Loucy (cell line): ENCODE measurements around the gene RAD51B.

Experiments
- H2AFZ ChIP-seq: fragments of 200-600 bp; sonication (generic); 2 replicates; pipeline ENCODE4 v1.6.0; 2016; ENCODE audit warnings: antibody characterized with exemption, mild to moderate bottlenecking, low read length, moderate library complexity
- H3F3A ChIP-seq: fragments of 200-600 bp; 2 replicates; pipeline ENCODE4 v1.6.0; 2016; ENCODE audit warnings: antibody characterized with exemption, low read depth, mild to moderate bottlenecking
- H3K27me3 ChIP-seq: fragments of 200-600 bp; sonication (generic); 2 replicates; pipeline ENCODE4 v1.6.1; 2014; ENCODE audit warnings: low read length, mild to moderate bottlenecking; ENCODE audit not compliant: insufficient read depth, poor library complexity, severe bottlenecking
- H3K36me3 ChIP-seq: fragments of 200-600 bp; sonication (generic); 2 replicates; pipeline ENCODE4 v1.6.1; 2016; ENCODE audit warnings: low read length; ENCODE audit not compliant: insufficient read depth
- H3K4me1 ChIP-seq: fragments of 200-600 bp; sonication (generic); 2 replicates; pipeline ENCODE4 v1.5.1; 2014; ENCODE audit warnings: low read length, mild to moderate bottlenecking; ENCODE audit not compliant: insufficient read depth, poor library complexity, severe bottlenecking
- H3K4me2 ChIP-seq: fragments of 200-600 bp; sonication (generic); 2 replicates; pipeline ENCODE4 v1.6.0; 2014; ENCODE audit warnings: antibody characterized with exemption, low read length, low read depth, mild to moderate bottlenecking; ENCODE audit not compliant: poor library complexity, severe bottlenecking
- H3K4me3 ChIP-seq: fragments of 200-600 bp; sonication (generic); 2 replicates; pipeline ENCODE4 v1.5.1; 2014; ENCODE audit warnings: low read length, mild to moderate bottlenecking, mixed read lengths; ENCODE audit not compliant: poor library complexity, severe bottlenecking
- H3K79me2 ChIP-seq: fragments of 200-600 bp; sonication (generic); 2 replicates; pipeline ENCODE4 v1.6.1; 2014; ENCODE audit warnings: low read length; ENCODE audit not compliant: insufficient read depth
- H3K9ac ChIP-seq: fragments of 200-600 bp; sonication (generic); 2 replicates; pipeline ENCODE4 v1.6.0; 2014; ENCODE audit warnings: mild to moderate bottlenecking, low read depth, low read length, moderate library complexity; ENCODE audit not compliant: poor library complexity, severe bottlenecking
- H3K9me2 ChIP-seq: fragments of 200-600 bp; sonication (generic); replicated peaks from 2 replicates; pipeline ENCODE4 v1.6.1; 2016; ENCODE audit warnings: low read depth, low read length, mixed read lengths
- H3K9me3 ChIP-seq: fragments of 200-600 bp; sonication (generic); 2 replicates; pipeline ENCODE4 v1.6.1; 2014; ENCODE audit warnings: mild to moderate bottlenecking, antibody characterized with exemption, low read length, low read depth; ENCODE audit not compliant: insufficient read depth
- H4K20me1 ChIP-seq: fragments of 200-600 bp; sonication (generic); 2 replicates; pipeline ENCODE4 v1.6.0; 2014; ENCODE audit warnings: antibody characterized with exemption, low read length, mild to moderate bottlenecking; ENCODE audit not compliant: insufficient read depth, poor library complexity, severe bottlenecking
- EZH2phosphoT487 ChIP-seq: fragments of 200-600 bp; IDR thresholded peaks from 2 replicates; pipeline ENCODE4 v1.6.1; 2018; ENCODE audit warnings: antibody characterized with exemption, mild to moderate bottlenecking, moderate library complexity, borderline replicate concordance
- TF ChIP-seq, protein P1 (sequence below): fragments of 200-600 bp; sonication (generic); conservative IDR thresholded peaks from 2 replicates; pipeline ENCODE4 v1.5.1; 2014; ENCODE audit warnings: mild to moderate bottlenecking, antibody characterized with exemption, low read length

Gene RAD51B

DNA sequence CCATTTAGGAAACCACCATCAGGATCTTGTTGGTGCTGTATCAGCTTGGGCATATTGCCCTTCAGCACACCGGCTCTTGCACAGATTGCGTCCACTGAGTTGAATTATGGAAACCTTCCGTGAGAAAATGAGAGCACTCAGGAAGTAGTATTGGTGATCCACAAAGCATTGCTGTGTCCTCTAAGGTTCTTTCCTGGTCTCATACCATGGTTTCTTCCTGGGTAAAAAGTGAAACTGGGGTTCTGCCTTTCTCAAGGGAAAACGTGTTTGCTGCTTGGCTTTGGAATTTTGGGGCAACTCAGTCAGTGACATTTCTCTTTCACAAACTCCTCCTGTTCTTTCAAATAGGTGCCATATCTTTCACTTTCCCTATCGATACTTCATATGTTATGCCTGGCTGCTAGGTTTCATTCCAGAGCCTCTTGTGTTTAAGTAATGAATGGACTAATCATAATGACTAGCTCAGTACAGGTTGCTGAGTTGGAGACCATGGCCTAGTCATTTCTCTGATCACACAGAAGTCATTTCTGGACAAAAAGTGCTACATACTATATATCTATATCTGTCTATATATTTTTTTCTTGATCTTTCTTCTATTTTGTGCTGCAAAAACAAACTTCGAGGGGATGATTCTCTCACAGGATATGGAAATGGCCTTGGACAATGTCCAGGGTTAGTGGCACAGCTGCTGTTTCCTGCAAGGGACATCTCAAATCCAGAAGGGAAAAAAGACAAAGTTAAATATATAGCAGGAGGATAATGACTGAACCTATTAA is 549.9 kb downstream of the RAD51B start:
- H2AFZ ChIP-seq = no peak overlapping the region; the same call in 1 of the 2 replicates
- H4K20me1 ChIP-seq = no peaks in the 10 kb centered on the region
- no peaks in the 10 kb centered on the region for H3K27me3 ChIP-seq
- no peaks in the 10 kb centered on the region for H3K9me2 ChIP-seq
- H3K4me1 ChIP-seq = peaks cover 66% of the 10 kb centered on the region
- H3K4me2 ChIP-seq = peak overlapping the region; percentile 28
- H3K4me3 ChIP-seq = no peak overlapping the region
- H3K79me2 ChIP-seq = no peaks in the 10 kb centered on the region
- no peaks in the 10 kb centered on the region for H3F3A ChIP-seq
- no peak for TF ChIP-seq EZH2phosphoT487
- TF ChIP-seq, protein P1, sequence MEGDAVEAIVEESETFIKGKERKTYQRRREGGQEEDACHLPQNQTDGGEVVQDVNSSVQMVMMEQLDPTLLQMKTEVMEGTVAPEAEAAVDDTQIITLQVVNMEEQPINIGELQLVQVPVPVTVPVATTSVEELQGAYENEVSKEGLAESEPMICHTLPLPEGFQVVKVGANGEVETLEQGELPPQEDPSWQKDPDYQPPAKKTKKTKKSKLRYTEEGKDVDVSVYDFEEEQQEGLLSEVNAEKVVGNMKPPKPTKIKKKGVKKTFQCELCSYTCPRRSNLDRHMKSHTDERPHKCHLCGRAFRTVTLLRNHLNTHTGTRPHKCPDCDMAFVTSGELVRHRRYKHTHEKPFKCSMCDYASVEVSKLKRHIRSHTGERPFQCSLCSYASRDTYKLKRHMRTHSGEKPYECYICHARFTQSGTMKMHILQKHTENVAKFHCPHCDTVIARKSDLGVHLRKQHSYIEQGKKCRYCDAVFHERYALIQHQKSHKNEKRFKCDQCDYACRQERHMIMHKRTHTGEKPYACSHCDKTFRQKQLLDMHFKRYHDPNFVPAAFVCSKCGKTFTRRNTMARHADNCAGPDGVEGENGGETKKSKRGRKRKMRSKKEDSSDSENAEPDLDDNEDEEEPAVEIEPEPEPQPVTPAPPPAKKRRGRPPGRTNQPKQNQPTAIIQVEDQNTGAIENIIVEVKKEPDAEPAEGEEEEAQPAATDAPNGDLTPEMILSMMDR = no peak
- H3K9ac ChIP-seq = peak overlapping the region; percentile 16
- no peaks in the 10 kb centered on the region for H3K36me3 ChIP-seq
- H3K9me3 ChIP-seq = no peaks in the 10 kb centered on the region

DNA sequence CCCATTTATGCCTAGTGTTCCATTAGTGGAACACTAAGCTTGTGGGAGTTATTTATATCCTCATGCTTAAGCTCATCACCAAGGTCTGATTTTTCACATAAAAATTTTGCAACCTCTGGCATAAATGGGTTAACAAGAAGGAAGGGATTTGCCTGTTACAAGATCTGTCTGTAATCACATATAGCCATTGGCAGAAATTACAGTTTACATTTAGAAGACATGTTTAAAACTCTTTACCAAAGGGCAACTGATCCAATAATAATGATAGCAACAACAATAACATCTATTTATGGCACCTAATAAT is 550.4 kb downstream of the RAD51B start:
- Histone ChIP-seq H3K4me3 (no peak overlapping the region), H3K4me2 (no peak overlapping the region), H3K36me3 (no peaks in the 10 kb centered on the region), H2AFZ (no peak overlapping the region), H3K9me2 (no peaks in the 10 kb centered on the region), H3K9ac (no peak overlapping the region), H3F3A (no peaks in the 10 kb centered on the region), H3K4me1 (peaks cover 66% of the 10 kb centered on the region), H3K27me3 (no peaks in the 10 kb centered on the region), H4K20me1 (no peaks in the 10 kb centered on the region), H3K79me2 (no peaks in the 10 kb centered on the region), H3K9me3 (no peaks in the 10 kb centered on the region)
- TF ChIP-seq, protein P1 = no peak
- TF ChIP-seq EZH2phosphoT487 = no peak

DNA sequence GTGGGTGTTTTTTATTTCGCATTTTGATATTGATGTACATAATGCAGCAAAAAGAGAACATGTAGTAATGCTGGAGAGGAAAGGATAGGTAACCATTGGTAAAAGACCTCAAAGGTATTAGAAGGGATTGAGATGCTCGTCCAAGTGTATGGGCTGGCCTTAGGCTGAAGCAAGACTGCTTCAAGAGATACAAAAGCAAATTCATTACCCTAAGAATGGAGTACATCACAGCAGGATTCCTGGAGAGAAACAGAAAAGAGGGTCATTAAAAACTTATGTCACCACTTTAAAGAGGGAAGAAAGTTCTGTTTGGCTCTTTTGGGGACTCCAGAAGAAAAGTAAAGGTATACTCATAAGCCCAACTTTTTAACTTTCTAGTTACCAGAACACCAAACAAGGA is 552.8 kb downstream of the RAD51B start:
- H2AFZ ChIP-seq = no peak overlapping the region
- no peaks in the 10 kb centered on the region for H3K27me3 ChIP-seq
- no peaks in the 10 kb centered on the region for H3K79me2 ChIP-seq
- no peaks in the 10 kb centered on the region for H3K9me3 ChIP-seq
- no peak overlapping the region for H3K4me2 ChIP-seq
- H3K9ac ChIP-seq = no peak overlapping the region
- no peaks in the 10 kb centered on the region for H3K36me3 ChIP-seq
- no peaks in the 10 kb centered on the region for H4K20me1 ChIP-seq
- TF ChIP-seq, protein P1 = no peak
- no peak for TF ChIP-seq EZH2phosphoT487
- H3K4me1 ChIP-seq = peaks cover 66% of the 10 kb centered on the region
- H3F3A ChIP-seq = no peaks in the 10 kb centered on the region
- H3K9me2 ChIP-seq = no peaks in the 10 kb centered on the region
- no peak overlapping the region for H3K4me3 ChIP-seq
